Peyer's patch (tissue), 4 donors: Measurements from ENCODE around the gene FARS2. TPM values are rescaled to one million over a fixed set of nuclear protein-coding genes. Genes with fewer than 3 reads are reported as not detected.
A peak's percentile ranks its signal among the peaks of the same experiment; 100 is the strongest.

ENCODE experiments used
- DNase-seq, 3 donors: peaks; one replicate each; pipeline ENCODE4 v3.0.0-alpha.2; 2017 to 2019
- H3K27ac ChIP-seq, 4 donors: fragments of 200-600 bp; sonication (generic); one replicate each; pipeline ENCODE4 v1.5.1; 2016 to 2019
- H3K27me3 ChIP-seq, 2 donors: fragments of 200-600 bp; sonication (generic); one replicate each; pipeline ENCODE4 v1.5.1; 2019
- H3K36me3 ChIP-seq, 3 donors: fragments of 200-600 bp; sonication (generic); one replicate each; pipeline ENCODE4 v1.5.1; 2016 to 2019
- H3K4me1 ChIP-seq, 4 donors: fragments of 200-600 bp; sonication (generic); one replicate each; pipeline ENCODE4 v1.5.1; 2016 to 2019
- H3K4me3 ChIP-seq, 4 donors: fragments of 200-600 bp; sonication (generic); 1 replicate in 3 of 4; 2 replicates in 1 of 4; pipeline ENCODE4 v1.5.1; 2016 to 2019; ENCODE audit warnings: mild to moderate bottlenecking in 1 of 4
- H3K9me3 ChIP-seq, 4 donors: fragments of 200-600 bp; sonication (generic); one replicate each; pipeline ENCODE4 v1.5.1; 2016 to 2019; ENCODE audit warnings: mild to moderate bottlenecking in 1 of 4
- CTCF ChIP-seq, 6 experiments: fragments of 450-650 bp in 4 of 6; fragments of 200-600 bp in 2 of 6; sonication (generic) in 1 of 6; IDR thresholded peaks; one replicate each; pipeline ENCODE4 v1.5.1; 2017 to 2019; ENCODE audit warnings: antibody characterized with exemption in 6 of 6, mild to moderate bottlenecking in 3 of 6, moderate library complexity in 1 of 6
- POLR2A ChIP-seq, 2 donors: fragments of 450-650 bp; IDR thresholded peaks; one replicate each; pipeline ENCODE4 v1.5.1; 2017; ENCODE audit warnings: antibody characterized with exemption in 2 of 2, mild to moderate bottlenecking in 2 of 2, moderate library complexity in 2 of 2
- total RNA-seq, 4 donors: library from RNA; depleted of rRNA; stranded (reverse); fragments of >200 nt; gene quantifications; one replicate each; pipeline ENCODE4 v1.1.0, GENCODE V29; 2016

Gene FARS2
- total RNA-seq, 4 donors from 2014 or later = 9.5 to 42.1 (median 17.1) TPM

- Histone ChIP-seq H3K4me3 (no peak overlapping the region), H3K36me3 (no peaks in the 10 kb centered on the region), H3K4me1 (no peaks in the 10 kb centered on the region), H3K9me3 (no peaks in the 10 kb centered on the region), H3K27me3 (no peaks in the 10 kb centered on the region), H3K27ac (no peak overlapping the region)
- no peak for DNase-seq
- TF ChIP-seq CTCF (IDR thresholded peaks at IDR 0.05) (no peak), POLR2A (IDR thresholded peaks at IDR 0.05) (no peak)
Observed at GRCh38 chr6:5466281-5467136, 205.2 kb downstream of the FARS2 start.

- Histone ChIP-seq H3K9me3 (no peaks in the 10 kb centered on the region), H3K36me3 (no peaks in the 10 kb centered on the region), H3K27me3 (no peaks in the 10 kb centered on the region), H3K27ac (no peak overlapping the region), H3K4me1 (no peaks in the 10 kb centered on the region), H3K4me3 (no peak overlapping the region)
- TF ChIP-seq CTCF (IDR thresholded peaks at IDR 0.05) = no peak
- no peak for DNase-seq
Observed at GRCh38 chr6:5468586-5468985, 207.3 kb downstream of the FARS2 start.

GRCh38 chr6:5469101-5469846, 208.0 kb downstream of the FARS2 start:
- TF ChIP-seq CTCF (IDR thresholded peaks at IDR 0.05) (no peak), POLR2A (IDR thresholded peaks at IDR 0.05) (no peak)
- no peak for DNase-seq

GRCh38 chr6:5471044-5471443, 209.7 kb downstream of the FARS2 start:
- Histone ChIP-seq H3K9me3 (no peaks in the 10 kb centered on the region), H3K27me3 (no peaks in the 10 kb centered on the region), H3K27ac (no peak overlapping the region), H3K4me3 (no peak overlapping the region), H3K4me1 (no peaks in the 10 kb centered on the region), H3K36me3 (no peaks in the 10 kb centered on the region)
- TF ChIP-seq POLR2A (IDR thresholded peaks at IDR 0.05) (no peak), CTCF (IDR thresholded peaks at IDR 0.05) (peak; percentile 16 to 77 (median 63))
- peak; percentile 61 to 81 (median 62) for DNase-seq

More at GRCh38 chr6:5469101-5469846, 208.0 kb downstream of the FARS2 start:
- Histone ChIP-seq H3K27ac (no peak overlapping the region), H3K9me3 (no peaks in the 10 kb centered on the region), H3K27me3 (no peaks in the 10 kb centered on the region), H3K4me3 (no peak overlapping the region), H3K36me3 (no peaks in the 10 kb centered on the region), H3K4me1 (no peaks in the 10 kb centered on the region)

GRCh38 chr6:5471637-5472398, 210.5 kb downstream of the FARS2 start:
- Histone ChIP-seq H3K4me1 (no peaks in the 10 kb centered on the region), H3K4me3 (no peak overlapping the region), H3K27me3 (no peaks in the 10 kb centered on the region), H3K9me3 (no peaks in the 10 kb centered on the region), H3K36me3 (no peaks in the 10 kb centered on the region), H3K27ac (no peak overlapping the region)
- no peak for DNase-seq
- TF ChIP-seq POLR2A (IDR thresholded peaks at IDR 0.05) = no peak
- no peak for TF ChIP-seq CTCF (IDR thresholded peaks at IDR 0.05)
